ENCODE data around the gene CDC20.
A peak's percentile ranks its signal among the peaks of the same experiment; 100 is the strongest.

CDC20 gene

DNA sequence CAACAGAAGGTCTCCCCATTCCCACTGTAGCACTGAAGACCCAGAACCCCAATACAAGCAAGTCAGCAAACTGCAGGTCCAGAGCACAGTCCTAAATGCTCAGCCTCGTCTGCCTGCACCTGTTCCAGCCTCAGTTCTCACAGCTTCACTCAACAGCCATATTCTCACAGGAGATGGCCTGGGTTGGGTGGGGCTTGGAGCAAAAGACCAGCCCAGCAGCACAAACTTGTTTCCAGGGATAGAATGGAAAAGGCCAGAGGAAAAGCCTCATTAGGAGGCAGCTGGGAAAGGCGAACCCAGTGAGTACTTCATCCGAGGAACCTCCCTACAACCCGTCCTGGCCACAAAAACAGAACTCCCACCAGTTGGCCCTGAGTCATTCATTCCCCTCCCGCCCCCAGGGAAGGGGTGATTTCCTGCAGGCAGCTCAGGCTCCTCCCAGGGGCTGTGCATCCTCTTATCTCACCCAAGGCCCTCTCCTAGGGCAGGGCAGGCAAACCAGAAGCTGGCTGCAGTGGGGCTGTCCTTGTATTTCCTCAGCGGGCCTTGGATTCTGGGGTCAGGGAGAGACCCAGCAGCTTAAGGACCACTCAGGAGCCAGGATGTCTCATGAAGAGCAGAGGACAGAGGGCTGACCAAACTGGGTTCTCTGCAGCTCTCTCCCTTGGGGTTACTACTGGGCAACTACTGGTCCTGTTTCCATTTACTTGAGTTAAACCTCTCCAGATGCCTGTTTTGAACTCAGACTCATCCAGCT, 28.6 kb upstream of the CDC20 start:
- DNase-seq (ENCODE audit: low spot score), result peak; percentile 62

DNA sequence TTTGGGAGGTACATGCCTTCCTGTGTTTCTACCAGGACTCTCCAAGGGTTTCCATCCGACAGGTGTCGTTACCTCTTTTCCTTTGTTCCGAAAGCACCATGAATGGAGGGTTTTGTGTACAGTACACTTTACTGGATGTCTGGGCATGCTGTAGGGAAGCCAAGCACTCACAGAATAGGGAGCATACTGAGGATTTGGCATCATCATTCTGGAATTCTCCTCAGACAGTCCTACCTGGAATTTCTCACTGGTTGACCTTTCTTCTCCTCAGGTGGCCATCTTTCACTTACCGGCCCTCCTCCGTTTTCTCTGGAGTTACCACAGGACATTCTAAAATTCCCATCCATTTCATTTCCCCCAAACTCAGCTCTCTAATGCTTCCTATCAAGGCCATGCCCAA, 27.1 kb upstream of the CDC20 start:
- no peak for DNase-seq (ENCODE audit: low spot score)

DNA sequence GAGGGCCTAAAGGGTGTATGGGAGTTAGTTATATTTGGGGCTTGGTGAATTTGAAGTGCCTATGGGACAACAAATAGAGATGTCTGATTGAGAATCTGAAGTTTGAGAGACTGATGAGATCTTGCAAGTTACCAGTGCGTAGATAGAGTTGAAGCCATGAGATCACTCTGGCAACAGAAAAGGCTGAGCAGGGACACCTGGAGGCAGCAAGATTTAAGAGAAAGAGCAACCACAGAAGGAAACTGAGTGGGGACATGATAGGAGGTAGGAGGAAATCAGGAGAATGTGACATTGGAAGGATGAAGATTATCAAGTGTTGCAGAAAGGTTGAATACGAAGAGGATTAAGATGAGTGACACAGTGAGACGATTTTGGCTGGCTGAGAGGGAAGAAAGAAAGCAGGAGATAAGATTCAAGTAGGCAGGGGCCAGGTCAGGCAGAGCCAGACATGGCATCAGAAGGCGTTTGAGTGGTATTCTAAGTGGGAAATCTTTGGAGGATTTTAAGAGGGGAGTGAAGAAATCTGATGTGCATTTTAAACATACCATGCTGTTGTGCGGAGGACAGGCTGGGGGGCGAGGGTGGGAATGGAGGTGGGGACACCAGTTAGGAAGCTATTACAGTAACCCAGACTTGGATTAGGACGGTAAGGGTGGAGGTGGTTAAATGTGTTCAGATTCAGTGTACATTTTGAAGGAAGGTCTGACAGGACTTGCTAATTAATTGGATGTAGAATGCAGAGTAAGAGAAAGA, 24.2 kb upstream of the CDC20 start:
- no peak for DNase-seq (ENCODE audit: low spot score)

DNA sequence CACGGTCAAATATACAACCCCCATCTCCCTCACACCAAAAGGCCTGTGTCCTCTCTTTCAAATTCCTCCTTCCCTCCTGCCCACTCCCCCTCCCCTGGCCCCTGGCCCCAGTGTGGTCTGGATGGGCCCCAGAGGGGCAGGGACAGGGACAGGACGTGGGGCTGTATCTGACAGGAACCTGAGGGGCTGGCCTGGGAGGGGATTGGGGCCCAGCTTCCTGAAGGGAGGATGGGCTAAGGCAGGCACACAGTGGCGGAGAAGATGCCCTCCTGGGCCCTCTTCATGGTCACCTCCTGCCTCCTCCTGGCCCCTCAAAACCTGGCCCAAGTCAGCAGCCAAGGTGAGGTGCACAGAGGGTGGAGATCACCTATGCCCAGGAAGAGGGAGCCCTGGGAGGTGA, 21.2 kb upstream of the CDC20 start, which contains the start of gene MPL:
MPL (plus strand) TSS at position 231 of the 400 bp plus-strand sequence; CDS start at position 262, 31 bp downstream.
- no peak for DNase-seq (ENCODE audit: low spot score)

DNA sequence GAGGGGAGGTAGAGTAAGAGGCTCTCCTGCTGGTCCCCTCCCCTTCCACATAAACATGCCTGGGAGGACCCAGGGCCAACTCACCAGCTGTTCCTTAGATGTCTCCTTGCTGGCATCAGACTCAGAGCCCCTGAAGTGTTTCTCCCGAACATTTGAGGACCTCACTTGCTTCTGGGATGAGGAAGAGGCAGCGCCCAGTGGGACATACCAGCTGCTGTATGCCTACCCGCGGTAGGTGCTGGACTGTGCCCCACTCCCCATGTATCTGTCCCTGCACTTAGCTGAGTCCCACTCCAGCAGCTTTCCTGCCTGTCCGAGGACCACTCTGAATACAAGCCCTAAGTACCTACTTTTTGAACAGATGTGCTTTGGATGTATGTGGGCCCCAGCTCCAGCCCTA, 20.8 kb upstream of the CDC20 start:
- DNase-seq (ENCODE audit: low spot score), result no peak

DNA sequence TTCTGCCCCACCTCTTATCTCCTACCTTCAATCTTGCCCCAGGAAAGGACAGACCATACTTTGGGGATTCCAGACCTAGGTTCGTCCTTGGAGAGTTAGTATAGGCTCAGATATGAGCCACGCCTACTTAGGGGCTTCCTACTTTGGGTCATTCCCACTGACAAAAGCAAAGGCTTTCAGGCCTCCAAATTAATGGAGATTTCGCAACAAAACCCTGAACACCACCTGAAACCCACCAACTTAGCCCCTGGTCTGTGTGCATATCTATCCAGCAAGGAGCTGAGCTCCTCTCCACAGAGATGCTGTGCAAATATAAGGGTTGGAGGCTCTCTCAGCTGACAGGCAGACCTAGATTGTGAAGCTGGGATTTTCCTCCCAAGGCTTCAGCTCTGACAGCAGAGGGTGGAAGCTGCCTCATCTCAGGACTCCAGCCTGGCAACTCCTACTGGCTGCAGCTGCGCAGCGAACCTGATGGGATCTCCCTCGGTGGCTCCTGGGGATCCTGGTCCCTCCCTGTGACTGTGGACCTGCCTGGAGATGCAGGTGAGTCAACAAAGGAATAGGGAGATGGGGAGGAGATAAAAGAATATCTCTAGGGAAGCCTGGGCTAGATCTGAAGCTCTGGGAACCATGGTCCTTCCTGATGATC, 19.1 kb upstream of the CDC20 start:
- no peak for DNase-seq (ENCODE audit: low spot score)

DNA sequence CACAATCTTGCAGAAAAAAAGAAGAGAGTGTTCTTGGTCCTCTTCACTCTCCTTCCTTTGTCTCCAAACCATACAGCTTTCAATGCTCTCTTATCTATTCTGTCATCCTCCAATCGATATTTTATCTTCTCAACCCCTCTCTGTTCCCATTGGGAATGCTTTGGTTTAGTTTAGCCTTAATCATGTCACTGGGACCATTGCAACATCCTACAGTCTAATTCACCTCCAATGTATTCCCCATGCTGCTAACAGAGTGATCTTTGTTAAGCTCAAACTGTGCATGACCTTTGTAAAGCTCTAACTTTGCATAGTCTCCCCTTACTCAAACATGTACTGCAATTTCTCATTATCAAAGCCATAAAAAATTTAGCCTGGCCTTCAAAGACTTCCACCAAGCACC, 18.2 kb upstream of the CDC20 start:
- DNase-seq (ENCODE audit: low spot score), result no peak

DNA sequence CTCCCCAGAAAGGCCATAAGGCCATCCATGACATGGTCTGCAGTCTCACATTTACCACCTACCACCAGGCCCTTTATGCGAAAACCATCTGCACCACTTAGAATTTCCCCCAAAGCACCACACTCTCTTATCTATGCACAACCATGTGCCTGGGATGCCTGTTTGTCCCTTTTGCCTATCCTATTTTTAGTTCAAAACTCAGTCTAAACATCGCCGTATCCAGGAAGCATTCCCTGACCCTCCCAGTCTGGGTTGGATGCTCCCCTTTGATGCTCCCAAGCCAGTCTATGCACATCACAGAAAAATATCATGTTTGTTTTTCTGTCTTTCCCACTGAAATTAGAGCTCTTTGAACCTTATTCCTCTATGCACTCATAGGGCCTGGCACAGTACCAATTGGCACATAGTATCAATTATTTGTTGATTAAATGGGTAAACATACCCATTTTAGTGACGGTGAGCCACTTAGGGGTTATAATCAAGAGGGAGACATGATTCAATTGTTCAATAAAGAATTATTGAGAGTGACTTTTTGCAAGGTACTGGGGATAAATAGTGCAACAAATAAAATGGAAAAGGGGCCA, 14.4 kb upstream of the CDC20 start:
- DNase-seq (ENCODE audit: low spot score), result no peak

DNA sequence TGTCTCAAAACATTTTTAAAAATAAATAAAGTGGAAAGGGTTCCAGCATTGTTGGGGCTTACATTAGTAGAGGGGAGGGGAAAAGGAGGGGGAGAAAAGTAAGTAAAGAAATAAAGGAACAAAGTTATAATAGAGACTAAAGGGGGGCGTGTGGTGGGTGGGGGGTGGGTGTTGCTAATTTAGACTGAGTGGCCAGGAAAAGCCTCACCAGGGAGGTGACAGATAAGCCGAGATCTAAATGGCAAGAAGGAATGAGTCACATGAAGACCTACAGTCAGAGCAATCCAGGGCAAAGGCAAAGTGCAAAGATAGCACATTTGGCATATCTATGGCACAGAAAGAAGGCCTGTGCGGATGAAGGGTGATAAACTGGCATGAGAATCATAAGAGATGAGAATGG, 13.7 kb upstream of the CDC20 start:
- no peak for DNase-seq (ENCODE audit: low spot score)

DNA sequence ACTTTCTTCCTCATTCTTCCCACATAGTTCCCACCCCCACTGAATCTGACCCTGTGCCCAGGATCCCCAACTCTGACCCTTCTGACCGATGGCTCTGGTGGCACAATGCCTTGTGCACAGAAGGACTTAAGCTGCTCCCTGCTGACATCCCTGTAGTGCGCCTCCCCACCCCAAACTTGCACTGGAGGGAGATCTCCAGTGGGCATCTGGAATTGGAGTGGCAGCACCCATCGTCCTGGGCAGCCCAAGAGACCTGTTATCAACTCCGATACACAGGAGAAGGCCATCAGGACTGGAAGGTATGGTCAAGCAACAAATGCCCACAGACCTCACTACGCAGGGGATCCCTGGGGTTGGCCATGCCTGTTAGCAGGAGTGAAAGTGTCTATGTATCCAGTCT, 12.1 kb upstream of the CDC20 start:
- DNase-seq (ENCODE audit: low spot score), result no peak

DNA sequence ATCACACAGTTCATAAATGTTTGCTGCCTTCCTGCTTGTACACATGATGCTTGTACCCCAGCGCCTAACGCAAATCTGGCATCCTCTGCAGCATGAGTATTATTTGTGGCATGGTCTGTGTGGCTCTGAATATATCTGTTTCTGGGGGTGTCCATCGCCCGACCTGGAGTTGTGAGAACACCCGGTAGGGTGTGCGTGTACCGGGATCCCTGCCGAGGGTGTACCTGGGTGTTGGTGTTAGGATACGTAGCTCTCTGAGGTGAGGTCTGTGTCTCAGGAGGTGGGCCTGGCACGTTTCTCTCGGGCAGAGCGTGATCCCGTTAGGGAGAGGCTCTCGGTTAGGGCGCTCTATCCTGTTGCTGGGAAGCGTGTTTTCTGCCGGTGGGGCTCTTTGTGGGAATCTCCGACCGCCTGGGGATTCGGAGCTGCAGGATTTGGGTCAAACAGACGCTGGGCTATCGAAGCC, 10.4 kb upstream of the CDC20 start:
- DNase-seq (ENCODE audit: low spot score), result peak; percentile 72

DNA sequence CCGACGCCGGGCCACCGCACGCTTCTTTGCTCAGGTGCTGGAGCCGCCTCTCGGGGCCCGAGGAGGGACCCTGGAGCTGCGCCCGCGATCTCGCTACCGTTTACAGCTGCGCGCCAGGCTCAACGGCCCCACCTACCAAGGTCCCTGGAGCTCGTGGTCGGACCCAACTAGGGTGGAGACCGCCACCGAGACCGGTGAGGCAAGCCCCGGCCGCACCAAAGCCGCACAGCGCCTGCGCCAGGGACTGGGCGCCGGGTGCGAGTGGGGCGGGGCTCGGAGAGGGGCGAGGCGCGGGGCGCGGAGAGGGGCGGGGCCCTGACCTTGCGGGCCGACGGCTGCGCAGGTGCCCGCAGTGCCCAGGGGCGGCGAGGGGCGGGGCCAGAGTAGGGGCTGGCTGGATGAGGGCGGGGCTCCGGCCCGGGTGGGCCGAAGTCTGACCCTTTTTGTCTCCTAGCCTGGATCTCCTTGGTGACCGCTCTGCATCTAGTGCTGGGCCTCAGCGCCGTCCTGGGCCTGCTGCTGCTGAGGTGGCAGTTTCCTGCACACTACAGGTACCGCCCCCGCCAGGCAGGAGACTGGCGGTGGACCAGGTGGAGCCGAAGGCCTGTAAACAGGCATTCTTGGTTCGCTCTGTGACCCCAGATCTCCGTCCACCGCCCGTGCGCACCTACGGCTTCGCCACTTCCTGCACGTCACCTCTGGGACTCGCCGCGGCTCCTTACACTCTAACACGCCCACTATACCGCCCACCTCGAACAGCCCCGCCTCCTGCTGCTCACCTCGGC, 9.8 kb upstream of the CDC20 start:
- DNase-seq (ENCODE audit: low spot score), result peak; percentile 91

DNA sequence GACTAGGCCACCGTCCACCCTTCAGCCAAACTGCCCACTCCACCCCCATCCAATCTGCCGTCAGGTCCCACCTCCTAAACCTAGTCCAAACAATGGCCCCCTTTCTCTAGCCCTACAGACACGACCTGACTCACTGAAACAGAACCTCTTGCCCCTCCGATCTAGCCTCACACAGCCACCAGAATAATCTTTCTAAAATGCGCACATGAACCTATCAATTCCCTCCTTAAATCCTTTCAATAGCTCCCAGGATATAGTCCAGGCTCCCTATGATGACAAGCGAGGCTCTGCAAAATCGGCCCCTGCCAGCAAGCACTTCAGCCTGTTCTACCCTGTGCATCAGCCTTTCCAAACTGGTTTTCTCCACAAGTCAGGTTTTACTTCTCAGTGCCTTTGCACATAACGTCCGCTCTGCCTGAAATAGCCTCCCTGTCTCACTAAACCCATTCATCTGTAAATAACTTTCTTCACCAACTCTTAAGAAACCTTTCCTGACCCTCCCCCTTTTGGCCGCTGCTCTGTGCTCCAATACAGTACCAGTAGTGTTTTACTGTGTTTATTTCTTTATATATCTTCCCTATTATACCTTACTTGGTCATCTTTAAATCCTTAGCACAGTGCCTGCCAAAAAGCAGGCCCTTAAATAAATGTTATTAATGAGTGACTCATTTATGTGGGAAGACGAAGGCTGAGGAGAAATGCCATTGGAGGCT, 9.0 kb upstream of the CDC20 start:
- DNase-seq (ENCODE audit: low spot score), result no peak

DNA sequence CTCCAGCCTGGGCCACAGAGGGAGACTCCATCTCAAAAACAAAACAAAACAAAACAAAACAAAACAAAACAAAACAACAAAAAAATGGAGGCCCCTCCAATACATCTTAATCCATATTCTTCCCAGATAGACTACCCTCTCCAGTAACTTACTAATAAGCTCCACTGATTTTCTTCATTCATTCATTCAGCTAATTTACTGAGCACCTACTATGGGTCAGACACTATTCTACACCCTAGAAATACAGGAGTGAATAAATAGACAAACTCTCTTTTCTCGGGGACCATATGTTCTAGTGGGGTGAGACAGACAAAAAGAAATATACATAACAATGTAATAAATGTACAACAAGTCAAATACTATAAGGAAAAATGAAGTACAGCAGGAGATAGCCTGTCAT, 7.8 kb upstream of the CDC20 start:
- no peak for DNase-seq (ENCODE audit: low spot score)

DNA sequence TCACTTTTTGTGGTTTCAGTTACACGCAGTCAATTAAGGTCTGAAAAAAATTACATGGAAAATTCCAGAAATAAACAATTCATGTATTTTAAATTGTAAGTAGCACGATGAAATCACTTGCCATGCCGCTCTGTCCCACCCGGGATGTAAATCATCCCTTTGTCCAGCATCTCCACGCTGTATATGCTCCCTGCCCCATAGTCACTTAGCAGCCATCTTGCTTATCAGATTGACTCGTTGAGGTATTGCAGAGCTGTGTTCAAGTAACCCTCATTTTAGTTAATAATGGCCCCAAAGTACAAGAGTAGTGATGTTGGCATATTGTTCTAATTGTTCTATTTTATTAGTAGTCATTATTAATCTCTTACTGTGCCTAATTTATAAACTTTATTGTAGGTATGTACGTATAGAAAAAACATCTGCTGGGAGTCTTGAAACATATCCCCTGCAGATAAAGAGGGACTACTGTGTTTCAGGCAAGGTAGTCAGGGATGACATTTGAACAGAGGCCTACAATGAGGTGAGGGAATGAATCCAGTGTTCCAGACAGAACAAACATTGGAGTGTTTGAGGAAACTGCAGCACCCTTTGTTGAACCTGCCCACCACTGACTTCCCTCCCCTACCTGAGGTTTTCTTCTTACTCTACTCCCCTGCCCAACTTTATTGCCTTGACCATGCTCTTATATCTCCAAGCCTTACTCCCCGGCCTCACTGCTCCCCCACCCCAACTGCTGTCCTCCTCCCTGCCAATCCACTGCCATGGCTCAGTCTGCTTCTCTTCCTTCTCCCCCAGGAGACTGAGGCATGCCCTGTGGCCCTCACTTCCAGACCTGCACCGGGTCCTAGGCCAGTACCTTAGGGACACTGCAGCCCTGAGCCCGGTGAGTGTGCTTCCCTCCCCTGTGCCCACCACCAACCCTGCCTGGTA, 7.1 kb upstream of the CDC20 start:
- DNase-seq (ENCODE audit: low spot score), result no peak

DNA sequence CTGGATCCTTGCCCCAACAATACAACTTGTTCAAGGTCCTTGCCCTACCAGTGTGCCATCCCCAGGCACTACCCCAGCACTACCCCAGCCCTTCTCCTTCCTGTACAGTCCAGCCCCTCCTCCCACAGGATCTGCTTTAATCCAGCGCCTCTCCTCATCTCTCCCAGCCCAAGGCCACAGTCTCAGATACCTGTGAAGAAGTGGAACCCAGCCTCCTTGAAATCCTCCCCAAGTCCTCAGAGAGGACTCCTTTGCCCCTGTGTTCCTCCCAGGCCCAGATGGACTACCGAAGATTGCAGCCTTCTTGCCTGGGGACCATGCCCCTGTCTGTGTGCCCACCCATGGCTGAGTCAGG, 6.5 kb upstream of the CDC20 start:
- DNase-seq (ENCODE audit: low spot score), result no peak

DNA sequence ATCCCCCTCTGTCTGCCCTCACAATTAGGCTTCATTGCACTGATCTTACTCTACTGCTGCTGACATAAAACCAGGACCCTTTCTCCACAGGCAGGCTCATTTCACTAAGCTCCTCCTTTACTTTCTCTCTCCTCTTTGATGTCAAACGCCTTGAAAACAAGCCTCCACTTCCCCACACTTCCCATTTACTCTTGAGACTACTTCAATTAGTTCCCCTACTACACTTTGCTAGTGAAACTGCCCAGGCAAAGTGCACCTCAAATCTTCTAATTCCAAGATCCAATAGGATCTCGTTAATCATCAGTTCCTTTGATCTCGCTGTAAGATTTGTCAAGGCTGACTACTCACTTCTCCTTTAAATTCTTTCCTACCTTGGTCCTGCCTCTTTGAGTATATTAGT, 5.9 kb upstream of the CDC20 start:
- DNase-seq (ENCODE audit: low spot score), result no peak

DNA sequence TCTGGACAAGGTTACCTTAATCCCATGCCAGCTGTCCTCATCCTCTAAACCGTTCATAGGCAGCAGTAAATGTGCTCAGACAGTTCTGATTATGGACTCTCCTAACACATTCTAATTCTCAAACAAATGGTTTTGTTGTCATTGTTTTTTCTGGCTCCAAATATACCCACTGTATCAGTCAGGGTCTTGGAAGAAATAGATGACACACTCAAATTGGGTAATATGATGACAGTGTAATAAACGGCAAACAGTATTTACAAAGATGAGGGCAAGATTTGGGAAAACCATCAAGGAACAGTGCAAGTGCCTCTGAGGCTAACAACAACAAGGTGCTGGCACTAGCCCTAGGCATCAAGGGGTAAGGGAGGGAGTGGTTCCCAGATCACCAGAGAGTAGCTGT, 4.3 kb upstream of the CDC20 start:
- DNase-seq (ENCODE audit: low spot score), result no peak

DNA sequence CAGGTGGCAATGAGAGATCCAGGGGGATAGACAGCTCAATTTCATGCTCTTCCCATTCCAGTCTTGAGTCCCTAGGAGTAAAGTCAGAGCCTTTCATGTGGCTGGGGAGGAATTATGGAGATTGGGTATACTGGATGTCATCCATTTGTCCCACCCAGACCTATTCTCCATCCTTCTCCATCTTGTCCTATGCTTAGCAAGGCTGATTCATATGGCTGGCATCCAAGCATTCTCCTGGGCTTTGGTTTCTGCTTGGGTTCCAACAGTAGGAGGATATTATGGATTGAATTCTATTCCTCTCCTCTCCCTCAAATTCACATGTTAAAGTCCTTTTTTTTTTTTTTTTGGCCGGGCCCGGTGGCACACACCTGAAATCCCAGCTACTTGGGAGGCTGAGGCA, 3.8 kb upstream of the CDC20 start:
- no peak for DNase-seq (ENCODE audit: low spot score)

DNA sequence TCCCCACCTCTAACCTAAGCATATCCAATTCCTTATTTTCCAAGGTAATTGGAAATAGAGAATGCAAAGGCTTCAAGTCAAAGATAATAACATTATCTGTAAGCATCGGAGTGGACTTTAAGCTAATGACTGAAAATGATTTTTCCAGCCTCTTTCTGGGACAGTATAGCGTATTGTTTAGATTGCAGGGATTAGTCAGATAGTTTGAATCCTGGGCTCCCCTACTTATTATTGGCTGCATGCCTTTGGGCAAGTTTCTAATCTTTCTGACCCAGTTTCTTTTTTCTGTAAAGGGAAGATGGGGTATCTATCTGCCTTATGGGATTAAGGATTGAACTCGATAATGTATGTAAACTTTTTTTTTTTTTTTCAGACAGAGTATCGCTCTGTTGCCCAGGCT, 1.5 kb upstream of the CDC20 start:
- DNase-seq (ENCODE audit: low spot score), result no peak

Data from SW480 (cell line).